Esophagus (tissue), 2 donors: Measurements from ENCODE around the gene TMPRSS3. TPM values are rescaled to one million over a fixed set of nuclear protein-coding genes. Genes with fewer than 3 reads are reported as not detected.

Experiments
- H3K27ac ChIP-seq, 2 donors: one replicate each; pipeline ENCODE4 v1.5.1; 2013; ENCODE audit warnings: low read depth in 2 of 2, mild to moderate bottlenecking in 2 of 2, inconsistent platforms in 1 of 2, low read length in 1 of 2, moderate library complexity in 1 of 2
- H3K27me3 ChIP-seq, 2 donors: one replicate each; pipeline ENCODE4 v1.6.1; 2013; ENCODE audit warnings: low read length in 2 of 2, control low read depth in 1 of 2, mild to moderate bottlenecking in 1 of 2; ENCODE audit not compliant: insufficient read depth in 2 of 2, control insufficient read depth in 1 of 2
- H3K36me3 ChIP-seq, 2 donors: one replicate each; pipeline ENCODE4 v1.6.1; 2013; ENCODE audit warnings: low read length in 1 of 2; ENCODE audit not compliant: control insufficient read depth in 2 of 2, insufficient read depth in 2 of 2
- H3K4me1 ChIP-seq, 2 donors: one replicate each; pipeline ENCODE4 v1.6.1; 2013; ENCODE audit warnings: low read length in 1 of 2; ENCODE audit not compliant: control insufficient read depth in 2 of 2, insufficient read depth in 2 of 2
- H3K4me3 ChIP-seq, 2 donors: one replicate each; pipeline ENCODE4 v1.5.1; 2013; ENCODE audit warnings: low read length in 2 of 2, mild to moderate bottlenecking in 2 of 2, low read depth in 1 of 2, moderate library complexity in 1 of 2
- H3K9me3 ChIP-seq, 2 donors: one replicate each; pipeline ENCODE4 v1.6.1; 2013; ENCODE audit warnings: mild to moderate bottlenecking in 2 of 2, low read depth in 1 of 2, low read length in 1 of 2, moderate library complexity in 1 of 2; ENCODE audit not compliant: control insufficient read depth in 2 of 2, insufficient read depth in 1 of 2
- WGBS, 2 donors: extraction: QIAGEN DNeasy Blood & Tissue Kit; methylation state at CpG; one replicate each; pipeline ENCODE4 v1.1.7; 2013; 5-methylcytosine and 5-hydroxymethylcytosine counted together
- polyA plus RNA-seq, 2 donors: library from polyadenylated mRNA; stranded (reverse); fragments of 200-250 nt; gene quantifications; one replicate each; pipeline ENCODE4 v1.2.3, GENCODE V29; 2013
- donor health status: healthy with polysubstance abuse.
- donor health status: Bipolar disorder and iron deficiency.

Gene TMPRSS3
- polyA plus RNA-seq, 2 donors = 0.06 to 0.08 TPM

- H3K27ac ChIP-seq = no peak overlapping the region
- H3K4me1 ChIP-seq = no peaks in the 10 kb centered on the region
- H3K4me3 ChIP-seq = no peak overlapping the region
- H3K27me3 ChIP-seq = no peaks in the 10 kb centered on the region
- no peaks in the 10 kb centered on the region for H3K36me3 ChIP-seq
- 82 to 89% methylated on average over 18 of the region's 18 CpGs for WGBS, 2 donors
- peaks cover 0 to 3% of the 10 kb centered on the region in 2 donors for H3K9me3 ChIP-seq
These were observed 24.8 kb downstream of the TMPRSS3 start for GRCh38 chr21:42370894-42371654.

- H3K36me3 ChIP-seq = no peaks in the 10 kb centered on the region
- H3K4me1 ChIP-seq = no peaks in the 10 kb centered on the region
- H3K4me3 ChIP-seq = no peak overlapping the region
- no peaks in the 10 kb centered on the region for H3K9me3 ChIP-seq
- H3K27ac ChIP-seq = no peak overlapping the region
- 77 to 83% methylated on average over 16 of the region's 16 CpGs for WGBS, 2 donors
- H3K27me3 ChIP-seq = no peaks in the 10 kb centered on the region
These were observed 26.0 kb downstream of the TMPRSS3 start for GRCh38 chr21:42369821-42370220.

- H3K27me3 ChIP-seq = no peaks in the 10 kb centered on the region
- no peak overlapping the region for H3K4me3 ChIP-seq
- H3K36me3 ChIP-seq = no peaks in the 10 kb centered on the region
- no peaks in the 10 kb centered on the region for H3K9me3 ChIP-seq
- no peak overlapping the region for H3K27ac ChIP-seq
- 72 to 80% methylated on average over 14 of the region's 14 CpGs for WGBS, 2 donors
- no peaks in the 10 kb centered on the region for H3K4me1 ChIP-seq
These were observed 28.3 kb downstream of the TMPRSS3 start for GRCh38 chr21:42367367-42368165.

GRCh38 chr21:42366292-42367010 is 29.4 kb downstream of the TMPRSS3 start, which contains the start of gene TFF1:
TFF1 (minus strand) TSS chr21:42366535; CDS start chr21:42366495, 40 bp downstream.
- WGBS, 2 donors = 68 to 70% methylated on average over 19 of the region's 19 CpGs
- Histone ChIP-seq H3K4me1 (no peaks in the 10 kb centered on the region), H3K27ac (no peak within 1 kb of the TSS), H3K36me3 (no peaks in the 10 kb centered on the region), H3K27me3 (no peaks in the 10 kb centered on the region), H3K4me3 (no peak within 1 kb of the TSS), H3K9me3 (no peaks in the 10 kb centered on the region)

- Histone ChIP-seq H3K4me3 (no peak overlapping the region), H3K27me3 (no peaks in the 10 kb centered on the region), H3K27ac (no peak overlapping the region), H3K4me1 (no peaks in the 10 kb centered on the region), H3K36me3 (no peaks in the 10 kb centered on the region), H3K9me3 (no peaks in the 10 kb centered on the region)
- 74 to 78% methylated on average over 6 of the region's 6 CpGs for WGBS, 2 donors
These were observed 30.1 kb downstream of the TMPRSS3 start for GRCh38 chr21:42365770-42366169.

GRCh38 chr21:42364304-42364865 is 31.5 kb downstream of the TMPRSS3 start:
- no peak overlapping the region for H3K4me3 ChIP-seq
- peaks cover 0 to 6% of the 10 kb centered on the region in 2 donors for H3K9me3 ChIP-seq
- 80% methylated on average over 13 of the region's 13 CpGs for WGBS, 2 donors
- no peaks in the 10 kb centered on the region for H3K36me3 ChIP-seq
- no peaks in the 10 kb centered on the region for H3K27me3 ChIP-seq
- no peaks in the 10 kb centered on the region for H3K4me1 ChIP-seq
- H3K27ac ChIP-seq = no peak overlapping the region

- Histone ChIP-seq H3K27me3 (no peaks in the 10 kb centered on the region), H3K36me3 (no peaks in the 10 kb centered on the region), H3K4me3 (no peak overlapping the region), H3K27ac (no peak overlapping the region), H3K9me3 (peaks cover 0 to 10% of the 10 kb centered on the region in 2 donors), H3K4me1 (no peaks in the 10 kb centered on the region)
- WGBS, 2 donors = 61 to 72% methylated on average over 8 of the region's 8 CpGs
These were observed 32.5 kb downstream of the TMPRSS3 start for GRCh38 chr21:42363312-42363711.

GRCh38 chr21:42362700-42363099 is 33.2 kb downstream of the TMPRSS3 start:
- 61 to 71% methylated on average over 9 of the region's 9 CpGs for WGBS, 2 donors
- H3K27ac ChIP-seq = no peak overlapping the region
- peaks cover 0 to 12% of the 10 kb centered on the region in 2 donors for H3K9me3 ChIP-seq
- H3K27me3 ChIP-seq = no peaks in the 10 kb centered on the region
- H3K4me1 ChIP-seq = no peaks in the 10 kb centered on the region
- H3K36me3 ChIP-seq = no peaks in the 10 kb centered on the region
- H3K4me3 ChIP-seq = no peak overlapping the region

GRCh38 chr21:42362198-42362597 is 33.7 kb downstream of the TMPRSS3 start:
- Histone ChIP-seq H3K4me1 (no peaks in the 10 kb centered on the region), H3K4me3 (no peak overlapping the region), H3K9me3 (peaks cover 0 to 13% of the 10 kb centered on the region in 2 donors), H3K27me3 (no peaks in the 10 kb centered on the region), H3K36me3 (no peaks in the 10 kb centered on the region), H3K27ac (no peak overlapping the region)
- WGBS, 2 donors = 71 to 79% methylated on average over 12 of the region's 12 CpGs
